ENCODE data around the gene ADSS1.

DNA sequence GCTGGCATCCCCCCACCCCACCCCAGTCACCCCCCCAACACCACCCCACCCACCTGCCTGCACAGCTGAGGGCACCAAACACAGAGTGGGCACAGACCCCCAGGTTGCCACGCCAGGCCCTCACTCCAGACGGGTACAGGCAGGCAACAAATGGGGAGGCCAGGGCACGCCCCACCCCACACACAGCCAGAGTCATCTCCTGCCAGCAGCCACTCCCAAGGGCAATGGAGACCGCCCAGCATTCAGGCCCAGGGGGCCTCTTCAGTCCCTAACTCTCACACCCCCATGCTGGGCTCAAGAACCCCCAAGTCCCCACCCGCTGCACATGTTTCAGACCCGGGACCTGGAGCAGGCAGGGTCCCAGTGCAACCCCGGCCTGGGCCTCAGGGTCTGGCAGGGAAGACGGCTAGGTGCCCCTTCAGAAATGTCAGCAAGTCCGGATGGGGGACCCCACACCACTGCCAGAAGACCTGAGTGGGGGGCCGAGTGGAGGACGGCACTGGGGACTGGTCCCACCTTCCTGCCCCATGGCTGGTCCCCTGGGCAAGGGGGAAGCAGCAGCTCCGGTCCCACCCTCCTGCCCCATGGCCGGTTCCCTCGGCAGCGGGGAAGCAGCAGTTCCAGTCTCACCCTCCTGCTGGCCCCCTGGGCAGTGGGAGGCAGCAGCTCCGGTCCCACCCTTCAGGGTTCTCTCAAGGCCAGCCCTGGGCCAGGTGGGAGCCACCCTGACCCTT is 59.6 kb downstream of the ADSS1 start:
- TF ChIP-seq, protein P1, sequence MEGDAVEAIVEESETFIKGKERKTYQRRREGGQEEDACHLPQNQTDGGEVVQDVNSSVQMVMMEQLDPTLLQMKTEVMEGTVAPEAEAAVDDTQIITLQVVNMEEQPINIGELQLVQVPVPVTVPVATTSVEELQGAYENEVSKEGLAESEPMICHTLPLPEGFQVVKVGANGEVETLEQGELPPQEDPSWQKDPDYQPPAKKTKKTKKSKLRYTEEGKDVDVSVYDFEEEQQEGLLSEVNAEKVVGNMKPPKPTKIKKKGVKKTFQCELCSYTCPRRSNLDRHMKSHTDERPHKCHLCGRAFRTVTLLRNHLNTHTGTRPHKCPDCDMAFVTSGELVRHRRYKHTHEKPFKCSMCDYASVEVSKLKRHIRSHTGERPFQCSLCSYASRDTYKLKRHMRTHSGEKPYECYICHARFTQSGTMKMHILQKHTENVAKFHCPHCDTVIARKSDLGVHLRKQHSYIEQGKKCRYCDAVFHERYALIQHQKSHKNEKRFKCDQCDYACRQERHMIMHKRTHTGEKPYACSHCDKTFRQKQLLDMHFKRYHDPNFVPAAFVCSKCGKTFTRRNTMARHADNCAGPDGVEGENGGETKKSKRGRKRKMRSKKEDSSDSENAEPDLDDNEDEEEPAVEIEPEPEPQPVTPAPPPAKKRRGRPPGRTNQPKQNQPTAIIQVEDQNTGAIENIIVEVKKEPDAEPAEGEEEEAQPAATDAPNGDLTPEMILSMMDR (IDR thresholded peaks at IDR 0.05; ENCODE audit: poor library complexity), result no peak
- no peak for TF ChIP-seq EZH2 (IDR thresholded peaks at IDR 0.05; ENCODE audit: borderline replicate concordance)
- no peak for TF ChIP-seq EZH2phosphoT487 (IDR thresholded peaks at IDR 0.05; ENCODE audit: low read depth, severe bottlenecking, unreplicated experiment)

Data from hepatocyte (in vitro differentiated cells).